CD4-positive, alpha-beta T cell (primary cell): ENCODE results near the gene NUDCD3. TPM values are rescaled to one million over a fixed set of nuclear protein-coding genes. Genes with fewer than 3 reads are reported as not detected.

Source experiments
- ATAC-seq: fragments of 200-7000 bp; cut with Tn5 transposase; one replicate; pipeline ENCODE4 v1.10.0; 2022; ENCODE audit warnings: mild to moderate bottlenecking; ENCODE audit not compliant: poor library complexity
- CTCF ChIA-PET: fragments of 350-600 bp; sonication (Branson Sonifier 250); formaldehyde crosslinking; loops from one replicate; lab custom pipeline; 2021; ENCODE audit warnings: antibody characterized with exemption, inconsistent platforms; lab: Charles Lee
- POLR2A ChIA-PET: fragments of 350-600 bp; sonication (Branson Sonifier 250); formaldehyde crosslinking; loops from one replicate; lab custom pipeline; 2021; ENCODE audit warnings: antibody characterized with exemption, inconsistent platforms; lab: Charles Lee
- DNase-seq, 14 experiments: peaks; one replicate each; pipeline ENCODE4 v3.0.0-alpha.2; 2013 to 2020; ENCODE audit warnings: mixed read lengths in 2 of 14
- H3K27ac ChIP-seq, 2 donors: one replicate each; pipeline versions ENCODE4 v1.5.1 to v1.7.0; 2013; ENCODE audit warnings: low read length in 2 of 2, low read depth in 1 of 2, mild to moderate bottlenecking in 1 of 2
- H3K27me3 ChIP-seq, 2 experiments: 1 replicate in 1 of 2; 2 replicates in 1 of 2; pipeline versions ENCODE4 v1.6.1 to v1.7.0; 2013; ENCODE audit warnings: low read length in 2 of 2, control low read depth in 1 of 2, mild to moderate bottlenecking in 1 of 2, moderate library complexity in 1 of 2; ENCODE audit not compliant: insufficient read depth in 2 of 2, control insufficient read depth in 1 of 2
- H3K36me3 ChIP-seq: one replicate; pipeline ENCODE4 v1.6.1; 2013; ENCODE audit warnings: low read length, control low read depth; ENCODE audit not compliant: insufficient read depth
- H3K4me1 ChIP-seq: one replicate; pipeline ENCODE4 v1.6.1; 2013; ENCODE audit warnings: low read length, control low read depth; ENCODE audit not compliant: insufficient read depth
- H3K4me3 ChIP-seq: one replicate; pipeline ENCODE4 v1.5.1; 2013; ENCODE audit warnings: mild to moderate bottlenecking, low read length, moderate library complexity
- H3K9me3 ChIP-seq, 2 experiments: 1 replicate in 1 of 2; 2 replicates in 1 of 2; pipeline versions ENCODE4 v1.6.1 to v1.7.0; 2013; ENCODE audit warnings: low read length in 2 of 2, mild to moderate bottlenecking in 2 of 2, control low read depth in 1 of 2, moderate library complexity in 1 of 2; ENCODE audit not compliant: control insufficient read depth in 1 of 2, insufficient read depth in 1 of 2
- H3K27ac Mint-ChIP-seq: one replicate; pipeline ENCODE4 v1.8.0; 2020; ENCODE audit warnings: mixed read lengths
- H3K27me3 Mint-ChIP-seq: one replicate; pipeline ENCODE4 v1.8.0; 2021; ENCODE audit warnings: mixed read lengths
- H3K36me3 Mint-ChIP-seq: one replicate; pipeline ENCODE4 v1.8.0; 2021; ENCODE audit warnings: low read depth, mixed read lengths
- H3K4me1 Mint-ChIP-seq: one replicate; pipeline ENCODE4 v1.8.0; 2021; ENCODE audit warnings: low read depth, mixed read lengths
- H3K4me3 Mint-ChIP-seq: one replicate; pipeline ENCODE4 v1.8.0; 2020; ENCODE audit warnings: mild to moderate bottlenecking, mixed read lengths
- H3K9me3 Mint-ChIP-seq: one replicate; pipeline ENCODE4 v1.8.0; 2020; ENCODE audit warnings: mixed read lengths
- CTCF ChIP-seq: fragments of 200-600 bp; IDR thresholded peaks from one replicate; pipeline ENCODE4 v1.8.0; 2022; ENCODE audit warnings: antibody characterized with exemption, mild to moderate bottlenecking
- intact Hi-C, 2 experiments: fragments of 100-400 bp; cut with DNase I in 1 of 2; cut with micrococcal nuclease in 1 of 2; formaldehyde crosslinking; loops; one replicate each; pipeline versions ENCODE4 v1.15.1 to v1.9.0; 2023 to 2025; cut with DNase I, micrococcal nuclease
- total RNA-seq, 174 experiments: library from RNA in 2 of 174; stranded (reverse) in 2 of 174; gene quantifications; one replicate each; pipeline ENCODE4 v1.2.3 and lab custom pipeline; 2021 to 2026

Gene NUDCD3
- total RNA-seq, 2 experiments from 2014 or later: 56.6 to 60.6 TPM

- H3K4me1 Mint-ChIP-seq: peaks cover 12% of the 10 kb centered on the region
- Histone ChIP-seq H3K27me3 (peaks cover 8 to 13% of the 10 kb centered on the region in 2 experiments), H3K27ac (no peak overlapping the region), H3K4me3 (no peak overlapping the region), H3K36me3 (no peaks in the 10 kb centered on the region), H3K9me3 (peaks cover 4% of the 10 kb centered on the region in 2 experiments), H3K4me1 (no peaks in the 10 kb centered on the region)
- ChIA-PET CTCF (no interaction called here), POLR2A (no interaction called here)
- H3K36me3 Mint-ChIP-seq: no peaks in the 10 kb centered on the region
- no peak overlapping the region for H3K4me3 Mint-ChIP-seq
- H3K27ac Mint-ChIP-seq: no peak overlapping the region
- no peak for ATAC-seq
- no peak for DNase-seq
- intact Hi-C loops: no loop called here
- peaks cover 26% of the 10 kb centered on the region for H3K27me3 Mint-ChIP-seq
- no peak for TF ChIP-seq CTCF
- H3K9me3 Mint-ChIP-seq: no peaks in the 10 kb centered on the region
Observed at GRCh38 chr7:44372560-44373417, 117.7 kb downstream of the NUDCD3 start.

GRCh38 chr7:44368885-44369284 is 121.6 kb downstream of the NUDCD3 start:
- Mint-ChIP-seq H3K4me1 (peaks cover 12% of the 10 kb centered on the region), H3K4me3 (no peak overlapping the region), H3K27me3 (peaks cover 50% of the 10 kb centered on the region), H3K27ac (no peak overlapping the region), H3K36me3 (no peaks in the 10 kb centered on the region), H3K9me3 (no peaks in the 10 kb centered on the region)
- ChIA-PET CTCF (no interaction called here), POLR2A (no interaction called here)
- H3K4me3 ChIP-seq: no peak overlapping the region
- ATAC-seq: no peak
- no peaks in the 10 kb centered on the region for H3K4me1 ChIP-seq
- no peak for TF ChIP-seq CTCF
- H3K27me3 ChIP-seq: peaks cover 8 to 18% of the 10 kb centered on the region in 2 experiments
- DNase-seq: no peak
- H3K9me3 ChIP-seq: peaks cover 4% of the 10 kb centered on the region in 2 experiments
- intact Hi-C loops: no loop called here
- H3K27ac ChIP-seq: no peak overlapping the region
- no peaks in the 10 kb centered on the region for H3K36me3 ChIP-seq

GRCh38 chr7:44368455-44368854 is 122.0 kb downstream of the NUDCD3 start:
- no peaks in the 10 kb centered on the region for H3K36me3 Mint-ChIP-seq
- no peaks in the 10 kb centered on the region for H3K9me3 Mint-ChIP-seq
- H3K36me3 ChIP-seq: no peaks in the 10 kb centered on the region
- TF ChIP-seq CTCF: no peak
- no peak overlapping the region for H3K27ac Mint-ChIP-seq
- no peaks in the 10 kb centered on the region for H3K4me1 ChIP-seq
- no peak overlapping the region for H3K4me3 ChIP-seq
- intact Hi-C loops: no loop called here
- ChIA-PET POLR2A (no interaction called here), CTCF (no interaction called here)
- no peak overlapping the region for H3K27ac ChIP-seq
- no peak overlapping the region for H3K4me3 Mint-ChIP-seq
- peaks cover 12% of the 10 kb centered on the region for H3K4me1 Mint-ChIP-seq
- peaks cover 51% of the 10 kb centered on the region for H3K27me3 Mint-ChIP-seq
- peaks cover 8 to 18% of the 10 kb centered on the region in 2 experiments for H3K27me3 ChIP-seq
- DNase-seq (no peak), ATAC-seq (no peak)
- peaks cover 4% of the 10 kb centered on the region in 2 experiments for H3K9me3 ChIP-seq
